NCI-H1048 (cell line): ENCODE measurements around the gene MAP3K7.
"Not testable (repeated sequence)": the region's sequence is repeated elsewhere in the genome, so short reads cannot be mapped to it uniquely, and the experiment has no call there.

Source experiments
- DNase-seq: peaks from one replicate; lab custom pipeline; 2025; lab: John Stamatoyannopoulos, UW

The MAP3K7 gene

DNA sequence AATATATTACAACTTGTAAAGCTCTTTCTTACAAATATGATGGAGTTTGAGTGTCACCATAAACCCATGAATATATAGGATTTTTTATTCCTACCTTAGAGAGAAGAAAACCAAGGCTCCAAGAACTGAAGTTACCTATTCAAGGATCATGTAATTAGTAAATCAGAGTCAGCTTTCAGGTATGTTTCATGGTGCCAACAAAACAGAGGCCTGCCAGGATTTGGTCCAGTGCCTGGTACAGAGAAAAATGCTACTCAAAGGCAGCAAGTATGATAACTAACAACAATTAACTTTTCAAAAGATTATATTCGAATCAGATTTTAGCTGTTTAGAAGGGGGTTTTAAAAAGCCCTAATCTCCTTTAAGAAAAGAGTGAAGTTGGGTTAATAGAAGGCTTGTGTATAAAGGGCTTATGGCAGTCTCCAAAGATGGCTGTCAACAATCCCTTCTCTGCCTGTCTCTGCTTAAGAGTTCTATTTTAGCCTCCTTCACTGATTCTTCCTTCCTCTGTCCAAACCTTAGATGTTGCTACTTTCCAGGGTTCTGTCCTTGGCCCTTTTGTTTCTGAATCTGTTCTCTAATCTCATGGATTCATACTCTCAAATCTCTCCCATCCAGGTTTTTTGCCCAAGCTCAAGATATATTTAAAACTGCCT is 7.8 kb downstream of the MAP3K7 start:
- no peak for DNase-seq

DNA sequence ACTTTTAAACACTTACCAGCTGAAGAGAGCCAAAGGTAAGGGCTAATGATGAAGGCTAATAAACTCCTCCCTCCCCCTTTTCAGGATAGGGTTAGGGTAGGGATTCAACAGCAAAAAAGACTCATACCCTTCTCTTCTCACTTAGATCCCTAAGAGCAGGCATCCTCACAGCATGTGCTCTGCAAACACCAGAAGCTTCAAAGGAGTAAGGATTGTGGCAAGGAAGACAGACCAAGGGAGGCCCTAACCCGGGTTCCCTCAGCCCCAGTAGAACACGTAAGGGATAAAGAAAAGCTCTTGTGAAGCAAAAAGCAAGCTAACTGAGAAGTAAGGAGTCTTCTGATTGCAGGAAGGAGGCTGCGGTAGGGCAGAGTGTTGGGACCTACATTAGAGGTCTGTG is 11.6 kb downstream of the MAP3K7 start:
- DNase-seq = no peak

DNA sequence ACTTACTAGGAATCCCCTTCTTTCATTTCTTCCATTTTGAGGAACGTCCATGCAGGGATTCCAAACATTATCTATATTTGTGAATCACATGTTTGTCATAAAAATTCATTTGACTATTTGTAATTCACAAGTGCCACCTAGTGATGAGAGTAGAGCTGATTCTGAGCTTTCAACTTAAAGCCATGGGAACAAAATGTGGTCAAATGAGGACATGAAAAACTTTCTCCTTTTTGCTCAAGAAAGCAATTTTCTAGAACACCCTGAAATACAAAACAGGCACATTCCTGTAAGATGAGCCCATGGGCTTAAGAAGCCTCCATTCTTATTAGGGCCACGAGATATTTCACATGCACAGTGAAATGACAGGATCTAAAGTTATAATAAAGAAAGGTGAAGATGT is 12.3 kb downstream of the MAP3K7 start:
- DNase-seq = no peak

DNA sequence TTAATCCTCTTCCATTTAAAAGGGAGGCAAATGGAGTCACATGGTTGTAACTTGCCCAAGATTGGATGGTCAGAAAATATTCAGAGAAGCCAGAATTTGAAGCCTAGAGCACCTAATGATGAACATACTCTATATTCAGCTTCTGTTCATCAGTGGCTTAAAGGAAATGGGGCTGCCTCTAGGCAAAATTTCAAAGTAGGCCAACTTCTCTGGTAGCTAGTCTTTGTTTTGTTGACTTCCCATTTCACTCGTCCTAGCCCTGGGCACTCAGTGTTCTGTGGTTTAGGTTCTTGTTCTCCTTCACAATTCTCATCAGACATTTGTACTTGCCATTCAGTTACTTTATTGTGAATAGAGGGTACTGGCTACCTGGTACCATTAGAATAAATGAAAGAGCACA is 13.2 kb downstream of the MAP3K7 start:
- DNase-seq = no peak

DNA sequence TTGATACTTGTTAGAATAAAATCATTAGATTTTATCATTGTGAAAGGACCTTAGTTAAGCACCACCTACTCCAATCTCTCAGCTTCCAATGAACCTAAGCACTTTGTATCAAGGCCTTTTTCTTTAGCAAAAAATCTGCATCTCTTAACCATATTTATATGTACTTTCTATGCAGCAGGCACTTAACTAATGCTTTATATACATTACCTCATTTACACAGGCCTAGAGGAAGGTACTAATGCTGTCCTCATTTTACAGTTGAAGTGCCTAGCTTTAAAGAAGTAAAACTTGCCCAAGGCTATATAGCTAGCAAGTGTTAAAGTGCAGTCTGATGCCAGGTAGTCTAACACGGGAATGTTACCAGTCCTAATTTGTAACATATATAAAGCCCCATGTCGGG is 14.0 kb downstream of the MAP3K7 start:
- no peak for DNase-seq

DNA sequence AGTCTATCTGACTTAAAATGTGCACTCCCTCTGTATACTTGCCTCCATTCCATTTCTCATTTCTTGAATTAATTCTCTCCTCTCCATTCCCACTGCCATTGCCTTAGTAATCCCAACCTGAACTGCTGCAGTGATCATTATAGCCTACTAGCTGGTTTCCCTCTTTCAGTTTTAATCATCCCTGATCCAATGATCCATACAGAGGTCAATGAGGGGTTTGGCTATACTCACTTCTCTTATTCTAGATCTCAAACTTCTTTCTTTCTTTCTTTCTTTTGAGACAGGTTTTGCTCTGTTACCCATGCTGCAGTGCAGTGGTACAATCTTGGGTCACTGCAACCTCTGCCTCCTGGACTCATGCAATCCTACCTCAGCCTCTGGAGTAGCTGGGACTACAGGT is 17.6 kb downstream of the MAP3K7 start:
- DNase-seq = no peak

DNA sequence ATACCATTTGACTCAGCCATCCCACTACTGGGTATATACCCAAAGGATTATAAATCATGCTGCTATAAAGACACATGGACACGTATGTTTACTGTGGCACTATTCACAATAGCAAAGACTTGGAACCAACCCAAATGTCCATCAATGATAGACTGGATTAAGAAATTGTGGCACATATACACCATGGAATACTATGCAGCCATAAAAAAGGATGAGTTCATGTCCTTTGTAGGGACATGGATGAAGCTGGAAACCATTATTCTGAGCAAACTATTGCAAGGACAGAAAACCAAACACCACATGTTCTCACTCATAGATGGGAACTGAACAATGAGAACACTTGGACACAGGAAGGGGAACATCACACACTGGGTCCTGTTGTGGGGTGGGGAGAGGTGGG is 19.2 kb downstream of the MAP3K7 start:
- not testable (repeated sequence) for DNase-seq

DNA sequence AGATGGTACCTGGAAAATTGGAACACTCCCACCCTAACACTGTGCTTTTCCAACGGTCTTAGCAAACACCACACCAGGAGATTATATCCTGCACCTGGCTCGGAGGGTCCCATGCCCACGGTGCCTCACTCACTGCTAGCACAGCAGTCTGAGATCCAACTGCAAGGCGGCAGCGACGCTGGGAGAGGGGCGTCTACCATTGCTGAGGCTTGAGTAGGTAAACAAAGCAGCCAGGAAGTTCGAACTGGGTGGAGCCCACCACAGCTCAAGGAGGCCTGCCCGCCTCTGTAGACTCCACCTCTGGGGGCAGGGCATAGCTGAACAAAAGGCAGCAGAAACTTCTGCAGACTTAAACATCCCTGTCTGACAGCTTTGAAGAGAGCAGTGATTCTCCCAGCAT is 24.5 kb downstream of the MAP3K7 start:
- not testable (repeated sequence) for DNase-seq

DNA sequence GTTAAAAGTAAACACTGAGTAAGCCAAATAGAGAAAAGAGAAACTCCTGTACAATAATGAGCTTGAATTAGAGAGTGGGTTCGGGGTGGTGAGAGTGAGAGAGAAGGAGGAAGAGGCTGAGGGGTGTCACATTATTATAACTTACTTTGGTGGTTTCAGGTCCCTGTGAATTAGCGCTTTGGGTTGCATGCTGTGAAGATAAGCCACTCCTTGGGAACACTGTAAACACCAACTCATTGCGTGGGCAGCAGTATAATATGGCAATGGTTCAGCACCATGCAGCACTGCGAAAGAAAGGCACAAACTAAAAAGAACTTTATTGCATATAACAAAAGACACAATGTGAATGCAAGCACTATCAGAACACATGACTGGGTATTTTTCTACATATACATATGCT is 26.9 kb downstream of the MAP3K7 start:
- no peak for DNase-seq

DNA sequence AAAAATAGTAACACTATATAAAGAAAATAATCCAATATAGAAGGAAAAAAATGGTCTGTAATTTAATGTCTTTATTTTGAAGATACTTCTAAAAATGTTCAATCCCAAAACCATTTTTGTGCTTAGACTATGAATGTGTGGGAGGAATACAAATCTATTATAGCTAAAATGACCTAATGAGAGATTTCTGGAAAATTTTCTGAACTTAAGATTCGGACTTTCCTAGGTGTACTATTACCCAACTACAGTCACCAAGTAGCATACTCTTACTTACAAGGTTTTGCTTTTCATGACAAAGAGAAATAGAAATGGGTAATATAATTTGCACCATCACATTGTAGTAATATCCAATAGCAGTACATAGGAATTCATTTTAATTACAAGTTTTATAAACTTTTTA is 29.9 kb downstream of the MAP3K7 start:
- DNase-seq = no peak

DNA sequence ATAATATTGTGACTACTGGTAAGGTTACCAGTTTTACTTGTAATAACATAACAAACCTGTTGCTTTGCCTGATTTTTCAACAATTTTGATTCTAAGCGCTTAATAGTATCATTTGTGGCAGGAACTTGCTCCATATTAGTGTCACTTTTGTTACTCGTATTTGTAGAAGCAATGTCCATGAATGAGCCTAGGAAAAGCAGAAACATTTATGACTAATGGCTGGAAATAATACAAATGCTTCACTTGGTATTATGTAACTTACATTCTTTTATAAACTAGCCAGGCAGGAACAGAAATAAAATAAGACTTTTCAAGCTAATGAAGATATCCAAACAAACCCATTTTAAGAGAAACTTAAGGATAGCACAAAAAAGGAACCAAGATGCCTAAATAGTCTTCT is 38.9 kb downstream of the MAP3K7 start:
- DNase-seq = no peak

DNA sequence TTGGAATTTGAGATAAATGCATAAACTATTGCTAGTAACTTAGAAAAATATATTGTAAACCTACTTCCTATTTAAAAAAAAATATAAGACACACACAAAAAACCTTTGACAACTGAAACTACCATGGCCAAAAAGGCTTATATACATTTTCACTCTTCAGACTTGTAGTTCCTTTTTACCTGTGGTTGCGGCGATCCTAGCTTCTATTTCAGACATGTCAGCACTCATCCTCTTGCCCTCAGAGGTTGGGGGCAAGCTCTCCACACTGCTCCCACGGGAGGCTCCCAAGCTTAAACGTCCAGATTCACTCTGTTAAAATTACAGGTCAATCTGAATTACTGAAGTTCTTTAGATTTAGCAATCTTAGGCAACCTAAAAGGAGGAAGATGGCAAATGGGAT is 39.8 kb downstream of the MAP3K7 start:
- DNase-seq = no peak

DNA sequence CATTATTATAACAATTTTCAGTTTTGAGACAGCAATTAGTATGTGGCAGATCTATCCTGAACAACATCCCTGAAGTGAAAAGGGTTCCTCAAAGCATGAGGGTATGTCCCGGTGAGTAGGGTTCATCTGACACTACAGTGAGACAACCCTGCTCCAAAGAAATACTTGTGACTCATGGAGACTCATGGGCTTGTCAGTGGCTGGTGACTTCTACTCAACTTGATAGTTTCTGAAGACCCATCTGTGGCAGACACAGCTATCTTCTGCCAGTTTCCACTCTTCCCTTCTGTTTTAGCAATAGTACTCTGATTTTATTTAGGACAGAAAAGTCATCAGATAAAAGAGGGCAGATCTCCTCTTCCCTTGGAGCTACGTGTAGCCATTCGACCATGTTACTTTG is 41.4 kb downstream of the MAP3K7 start:
- DNase-seq = no peak

DNA sequence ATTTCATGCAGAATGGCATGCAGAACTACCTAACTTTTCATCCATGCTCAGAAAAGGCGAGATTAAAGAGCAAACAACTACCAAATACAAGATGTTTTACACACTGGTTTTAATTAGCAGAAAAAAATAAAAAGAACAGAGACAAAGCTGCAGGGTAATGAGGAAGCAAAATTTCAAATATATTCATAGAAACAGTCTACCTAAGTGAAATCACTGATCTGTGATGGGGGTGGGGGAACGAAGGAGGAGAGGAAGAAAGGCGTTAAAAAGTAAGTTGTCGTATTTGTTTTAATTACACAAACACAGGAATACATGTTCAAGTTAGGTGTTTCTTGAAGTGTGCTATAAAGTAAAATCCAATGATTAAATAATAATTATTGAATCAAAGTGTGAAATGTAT is 42.1 kb downstream of the MAP3K7 start:
- no peak for DNase-seq

DNA sequence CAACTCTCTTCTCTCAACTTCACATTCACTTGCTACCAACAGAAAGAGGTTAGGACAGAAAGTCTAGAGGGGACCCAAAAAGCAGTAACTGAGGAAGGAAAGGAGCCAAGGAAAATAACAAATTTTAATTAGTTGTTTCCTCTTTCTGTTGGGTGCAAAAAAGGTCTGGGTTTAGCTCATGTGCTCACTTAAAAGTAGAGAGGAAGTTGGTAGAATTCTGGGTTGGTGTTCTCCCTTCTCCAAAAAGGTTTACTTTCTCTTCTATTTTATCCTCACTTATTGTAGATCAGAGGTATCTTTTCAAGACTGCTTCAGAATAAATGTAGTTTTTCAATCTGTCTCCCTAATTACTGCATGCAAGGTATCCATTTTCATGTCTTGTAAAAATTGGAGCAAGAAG is 42.8 kb downstream of the MAP3K7 start:
- DNase-seq = no peak

DNA sequence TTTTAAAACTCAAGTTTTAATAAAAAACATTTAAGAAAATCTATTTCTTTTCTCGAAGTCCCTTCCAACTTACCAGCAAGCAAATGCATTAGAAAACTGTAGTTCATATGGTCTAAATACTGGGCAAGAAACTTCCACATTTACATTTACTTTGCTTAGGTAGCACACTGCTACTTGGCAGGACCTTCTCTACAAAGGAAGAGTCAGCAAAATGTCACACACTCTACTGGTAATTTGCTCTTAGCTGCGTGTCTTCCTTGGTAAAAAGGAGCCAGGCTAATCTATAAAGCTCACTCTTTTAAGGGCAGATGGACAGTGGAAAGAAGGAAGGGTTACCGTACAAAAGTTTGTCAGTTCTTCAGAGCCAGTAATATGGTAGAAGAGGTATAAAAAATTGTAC is 45.7 kb downstream of the MAP3K7 start:
- no peak for DNase-seq

DNA sequence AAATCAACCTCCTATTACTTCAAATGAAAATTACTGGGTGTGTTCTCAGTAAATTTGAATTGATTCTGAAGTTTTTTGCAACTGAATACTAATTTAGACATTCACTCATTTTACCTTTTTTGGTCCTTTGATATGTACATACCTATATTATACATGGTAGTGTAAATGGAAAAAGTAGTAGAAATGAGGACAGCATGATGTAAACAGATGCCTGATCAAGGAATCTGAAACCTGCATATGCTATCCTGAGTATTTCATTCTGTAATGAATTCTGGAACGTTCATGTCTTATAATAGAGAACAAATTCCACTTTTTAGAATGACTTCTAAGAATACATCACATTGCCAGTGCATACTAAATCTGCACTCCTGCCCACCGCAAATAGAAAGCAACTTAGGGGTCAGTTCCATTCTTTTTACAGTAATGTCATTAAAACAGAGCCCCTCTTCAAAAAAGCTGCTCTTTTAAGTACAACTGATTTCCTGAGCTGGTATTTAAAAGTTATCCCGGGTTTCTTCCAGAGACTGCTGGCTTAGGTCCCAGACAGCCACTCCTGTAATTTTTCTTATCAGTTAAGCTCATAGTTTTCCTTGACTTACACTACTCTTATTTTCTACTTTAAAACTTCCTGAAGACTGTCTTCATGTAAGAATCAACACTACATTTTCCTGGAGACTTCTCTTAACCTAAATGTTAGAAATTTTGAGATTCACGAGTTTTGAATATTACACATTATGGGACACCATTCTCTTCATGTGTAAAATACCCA is 48.4 kb downstream of the MAP3K7 start:
- DNase-seq = no peak

DNA sequence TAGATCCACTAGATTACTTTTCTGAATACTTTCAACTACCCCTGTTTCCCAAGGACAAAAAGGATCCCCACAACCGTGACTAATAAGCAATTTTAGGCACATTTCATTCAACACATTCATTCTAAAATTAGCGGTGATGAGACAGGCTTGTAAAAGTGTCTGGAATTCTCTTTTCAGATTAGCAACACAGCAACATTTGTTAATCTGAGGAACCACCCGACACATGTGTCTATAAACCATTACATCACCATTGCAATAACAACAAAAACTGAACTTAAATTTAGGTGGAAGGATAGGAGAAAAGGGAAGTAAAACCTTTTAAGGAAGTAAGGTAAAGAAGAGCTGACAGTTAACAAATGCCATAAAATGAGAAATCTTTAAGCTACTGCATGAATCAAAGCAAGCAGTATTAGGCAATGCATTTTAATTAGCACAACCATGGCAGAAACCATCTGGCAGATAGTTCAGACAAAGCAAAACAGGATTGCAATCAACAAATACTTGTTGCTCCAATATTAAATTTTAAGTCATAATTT is 49.1 kb downstream of the MAP3K7 start:
- no peak for DNase-seq

DNA sequence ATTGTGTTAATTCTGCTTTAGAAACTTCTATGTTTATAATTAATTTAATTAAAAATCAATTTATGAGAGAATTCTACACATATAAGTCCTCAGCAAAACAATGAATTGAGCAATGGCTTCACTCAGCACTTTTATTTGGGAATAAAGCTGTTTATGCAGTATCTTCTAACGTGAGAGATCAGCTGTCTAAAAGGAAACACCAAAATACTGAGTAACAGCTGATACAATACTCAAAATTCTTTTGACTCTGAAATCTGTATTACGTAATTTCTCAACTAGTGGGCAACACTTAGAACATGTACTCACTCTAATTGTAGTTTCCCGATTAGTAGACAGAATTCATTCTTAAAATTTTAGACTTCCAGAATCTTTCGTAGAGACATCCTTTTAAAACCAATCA is 49.8 kb downstream of the MAP3K7 start:
- no peak for DNase-seq

DNA sequence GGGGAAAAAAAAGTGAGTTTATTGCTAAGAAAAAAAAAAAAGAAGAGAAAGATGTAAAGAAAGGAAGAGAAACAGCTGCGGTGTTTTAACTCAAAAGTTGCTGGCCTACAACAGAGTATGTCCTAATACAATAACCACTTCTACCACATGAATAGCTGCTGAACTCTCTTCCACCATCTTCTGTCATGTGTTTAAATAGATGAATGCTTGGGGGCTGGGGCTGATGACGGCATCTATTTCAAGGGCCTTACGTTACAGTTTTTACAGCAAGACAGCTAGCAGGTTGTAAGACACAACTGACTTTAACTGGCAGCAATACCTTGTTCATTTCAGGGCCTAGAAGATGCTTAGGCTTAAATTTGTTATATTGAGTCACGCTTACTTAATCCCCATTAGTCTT is 50.4 kb downstream of the MAP3K7 start:
- no peak for DNase-seq

DNA sequence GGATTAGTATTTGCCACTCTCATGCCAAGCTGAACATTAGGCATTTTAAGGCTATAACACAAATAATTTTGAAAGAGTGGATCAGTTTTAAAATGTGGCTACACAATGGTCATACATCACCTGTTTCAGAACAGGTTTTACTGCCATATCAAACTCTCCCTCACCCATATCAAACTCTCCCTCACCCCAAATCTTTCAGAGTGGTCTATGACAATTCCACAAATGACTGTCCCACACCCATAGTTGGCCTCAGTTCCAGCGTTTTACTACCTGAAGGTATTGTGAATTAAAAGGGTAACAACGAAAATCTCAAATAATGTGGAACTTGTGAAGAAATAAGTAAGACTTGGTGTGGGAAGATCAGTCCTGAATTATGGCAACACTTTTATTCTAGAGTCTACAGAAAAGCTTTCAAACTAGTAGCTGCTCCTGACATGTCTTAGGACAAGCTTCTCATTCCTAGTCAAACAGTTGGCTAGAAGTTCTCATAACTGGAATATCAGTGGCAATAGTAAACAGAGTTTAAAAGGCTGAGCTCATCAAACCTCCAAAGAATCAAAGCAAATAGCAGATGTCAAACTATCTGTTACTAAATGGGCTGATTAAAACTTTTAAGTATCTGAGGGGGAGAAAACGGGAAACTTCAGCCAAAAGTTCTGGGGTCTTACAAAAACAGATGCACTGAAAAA is 52.4 kb downstream of the MAP3K7 start:
- no peak for DNase-seq

DNA sequence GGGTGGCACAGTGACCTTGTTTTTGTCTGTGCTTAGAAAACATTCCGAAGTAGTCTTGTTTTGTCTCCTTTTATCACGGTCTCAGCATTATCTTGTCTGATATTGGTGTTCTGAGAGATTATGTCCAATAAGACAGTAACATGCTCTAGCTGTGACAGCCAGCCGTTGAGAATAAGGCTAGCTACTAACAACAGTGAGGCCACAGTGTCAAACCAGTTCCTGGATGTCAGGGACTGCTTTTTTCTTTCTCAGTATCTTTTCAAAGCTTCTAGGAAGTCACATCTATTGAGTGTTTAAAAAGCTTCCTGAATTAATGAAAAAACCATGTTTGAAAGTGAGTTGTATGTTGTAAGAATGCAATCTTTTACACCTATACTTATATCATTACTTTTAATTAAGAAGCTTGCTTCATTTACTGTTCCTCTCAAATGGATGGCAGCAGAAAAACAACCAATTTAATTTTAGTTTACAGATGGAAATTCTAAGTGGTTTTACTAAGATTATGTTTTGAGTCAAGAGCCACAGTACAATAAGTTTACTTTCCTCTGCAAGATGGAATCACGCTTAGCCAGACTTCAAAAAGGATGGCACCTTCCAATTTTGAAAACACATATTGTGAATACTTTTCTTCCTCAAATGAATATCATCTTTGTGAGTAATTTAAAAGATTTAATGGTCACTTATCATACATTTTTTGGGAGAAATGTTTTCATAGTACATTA is 53.1 kb downstream of the MAP3K7 start:
- DNase-seq = no peak
